GM12801 (cell line): ENCODE results near the gene UBE3B.

Source experiments
- TF ChIP-seq, protein P1 (sequence below): IDR thresholded peaks from one replicate; pipeline ENCODE4 v1.5.1; 2011; ENCODE audit warnings: control low read depth; ENCODE audit not compliant: insufficient read length; ENCODE audit errors: extremely low read depth

The UBE3B gene

DNA sequence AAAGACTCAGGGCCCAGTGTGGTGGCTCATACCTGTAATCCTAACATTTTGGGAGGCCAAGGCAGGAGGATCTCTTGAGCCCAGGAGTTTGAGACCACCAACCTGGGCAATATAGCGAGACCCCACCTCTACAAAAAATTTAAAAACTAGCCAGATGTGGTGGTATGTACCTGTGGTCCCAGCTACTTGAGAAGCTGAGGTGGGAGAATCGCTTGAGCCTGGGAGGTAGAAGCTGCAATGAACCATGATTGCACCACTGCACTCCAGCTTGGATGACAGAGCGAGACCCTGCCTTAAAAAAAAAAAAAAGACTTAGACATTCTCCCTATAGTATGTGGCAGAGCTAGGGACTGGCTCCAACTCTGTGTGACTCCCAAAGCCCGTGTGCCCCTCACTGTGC is 2.9 kb downstream of the UBE3B start:
- TF ChIP-seq, protein P1, sequence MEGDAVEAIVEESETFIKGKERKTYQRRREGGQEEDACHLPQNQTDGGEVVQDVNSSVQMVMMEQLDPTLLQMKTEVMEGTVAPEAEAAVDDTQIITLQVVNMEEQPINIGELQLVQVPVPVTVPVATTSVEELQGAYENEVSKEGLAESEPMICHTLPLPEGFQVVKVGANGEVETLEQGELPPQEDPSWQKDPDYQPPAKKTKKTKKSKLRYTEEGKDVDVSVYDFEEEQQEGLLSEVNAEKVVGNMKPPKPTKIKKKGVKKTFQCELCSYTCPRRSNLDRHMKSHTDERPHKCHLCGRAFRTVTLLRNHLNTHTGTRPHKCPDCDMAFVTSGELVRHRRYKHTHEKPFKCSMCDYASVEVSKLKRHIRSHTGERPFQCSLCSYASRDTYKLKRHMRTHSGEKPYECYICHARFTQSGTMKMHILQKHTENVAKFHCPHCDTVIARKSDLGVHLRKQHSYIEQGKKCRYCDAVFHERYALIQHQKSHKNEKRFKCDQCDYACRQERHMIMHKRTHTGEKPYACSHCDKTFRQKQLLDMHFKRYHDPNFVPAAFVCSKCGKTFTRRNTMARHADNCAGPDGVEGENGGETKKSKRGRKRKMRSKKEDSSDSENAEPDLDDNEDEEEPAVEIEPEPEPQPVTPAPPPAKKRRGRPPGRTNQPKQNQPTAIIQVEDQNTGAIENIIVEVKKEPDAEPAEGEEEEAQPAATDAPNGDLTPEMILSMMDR, result no peak

DNA sequence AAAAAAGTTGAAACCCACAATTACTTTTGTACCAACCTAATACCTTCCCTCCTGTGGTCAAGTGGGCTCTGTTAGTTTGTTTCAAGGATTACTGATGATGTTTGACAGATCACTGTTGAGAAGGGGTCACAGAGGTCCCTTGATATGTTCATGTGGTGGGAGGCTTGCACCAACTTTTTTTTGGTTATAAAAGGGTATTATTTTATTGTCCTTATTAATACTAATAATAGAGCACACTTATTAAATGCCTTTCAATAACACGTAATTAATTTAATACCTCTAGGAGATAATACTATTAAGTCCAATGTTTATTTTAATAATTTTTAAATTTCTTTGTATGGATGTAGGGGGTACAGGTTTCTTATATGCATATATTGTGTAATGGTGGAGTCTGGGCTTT is 4.4 kb downstream of the UBE3B start:
- TF ChIP-seq, protein P1, result no peak

DNA sequence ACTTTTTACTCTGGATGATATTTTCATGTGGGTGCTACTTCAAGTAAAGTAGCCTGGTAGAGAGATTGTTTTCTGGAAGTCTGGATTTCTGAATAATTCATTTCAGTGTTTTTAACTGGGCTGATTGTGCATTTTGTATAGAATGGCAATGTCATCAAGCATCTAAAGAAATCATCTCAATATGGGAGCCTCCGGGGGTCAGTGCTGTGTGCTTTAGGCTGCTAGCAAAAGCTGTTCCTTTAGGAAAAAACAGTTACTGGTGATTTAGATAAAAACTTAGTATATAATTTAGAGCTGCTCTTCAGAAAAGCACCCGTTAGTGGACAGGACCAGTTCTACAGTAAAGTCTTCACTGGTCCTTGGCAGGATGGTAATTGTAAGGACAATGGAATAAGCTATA is 5.1 kb downstream of the UBE3B start:
- TF ChIP-seq, protein P1, result no peak

DNA sequence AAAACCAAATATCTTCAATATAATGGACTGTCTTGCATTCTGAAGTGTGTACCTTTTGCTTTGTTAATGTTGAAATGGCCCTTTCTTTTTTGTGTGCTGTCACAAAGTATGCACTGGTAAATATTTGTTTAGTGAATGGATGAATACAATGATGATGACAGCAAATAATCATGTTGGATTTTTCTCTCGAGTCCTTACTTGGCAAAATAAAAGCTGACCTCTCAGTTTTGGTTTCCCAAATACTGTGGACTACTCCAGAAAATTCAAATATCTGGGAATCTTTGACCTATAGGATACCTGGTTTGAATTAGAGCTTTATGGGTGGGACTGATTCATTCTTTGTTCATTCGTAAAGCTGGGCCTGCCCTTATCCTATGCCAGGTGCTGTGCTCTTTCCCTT is 5.5 kb downstream of the UBE3B start:
- TF ChIP-seq, protein P1, result no peak

DNA sequence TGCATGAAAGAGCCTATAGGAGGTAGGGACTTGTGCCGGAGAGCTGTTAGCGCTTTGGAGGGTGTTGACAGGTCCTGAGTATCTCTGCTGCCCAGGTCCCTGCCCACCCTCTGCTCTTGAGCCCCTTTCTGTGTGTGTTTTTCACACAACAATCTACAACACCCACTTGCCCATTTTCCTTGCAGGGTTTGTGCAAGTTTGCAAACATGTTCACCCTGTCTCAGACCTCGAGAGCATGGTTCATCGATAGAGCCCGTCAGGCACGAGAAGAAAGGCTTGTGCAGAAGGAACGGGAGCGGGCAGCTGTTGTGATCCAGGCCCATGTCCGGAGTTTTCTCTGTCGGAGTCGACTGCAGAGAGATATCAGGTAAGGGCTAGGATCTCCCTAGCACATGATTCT is 5.9 kb downstream of the UBE3B start:
- TF ChIP-seq, protein P1, result no peak

DNA sequence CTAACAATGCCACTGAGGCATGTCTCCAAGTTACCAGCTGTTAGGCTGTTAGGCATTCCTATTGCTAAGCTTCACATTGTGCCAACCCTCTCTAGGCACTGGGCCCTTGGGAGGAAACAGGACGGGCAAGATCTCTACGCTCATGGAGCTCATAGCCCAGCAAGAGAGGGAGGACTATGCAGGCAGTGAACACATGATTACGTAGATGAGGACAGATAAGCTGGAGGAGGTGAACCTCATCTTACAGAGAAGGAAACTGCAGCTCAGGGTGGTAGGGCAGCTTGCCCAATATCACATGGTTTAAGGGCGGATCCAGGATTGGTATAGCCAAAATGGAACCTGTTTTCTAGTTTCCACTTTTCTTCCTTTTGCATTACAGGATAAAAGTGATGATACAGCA is 7.8 kb downstream of the UBE3B start:
- TF ChIP-seq, protein P1, result no peak

DNA sequence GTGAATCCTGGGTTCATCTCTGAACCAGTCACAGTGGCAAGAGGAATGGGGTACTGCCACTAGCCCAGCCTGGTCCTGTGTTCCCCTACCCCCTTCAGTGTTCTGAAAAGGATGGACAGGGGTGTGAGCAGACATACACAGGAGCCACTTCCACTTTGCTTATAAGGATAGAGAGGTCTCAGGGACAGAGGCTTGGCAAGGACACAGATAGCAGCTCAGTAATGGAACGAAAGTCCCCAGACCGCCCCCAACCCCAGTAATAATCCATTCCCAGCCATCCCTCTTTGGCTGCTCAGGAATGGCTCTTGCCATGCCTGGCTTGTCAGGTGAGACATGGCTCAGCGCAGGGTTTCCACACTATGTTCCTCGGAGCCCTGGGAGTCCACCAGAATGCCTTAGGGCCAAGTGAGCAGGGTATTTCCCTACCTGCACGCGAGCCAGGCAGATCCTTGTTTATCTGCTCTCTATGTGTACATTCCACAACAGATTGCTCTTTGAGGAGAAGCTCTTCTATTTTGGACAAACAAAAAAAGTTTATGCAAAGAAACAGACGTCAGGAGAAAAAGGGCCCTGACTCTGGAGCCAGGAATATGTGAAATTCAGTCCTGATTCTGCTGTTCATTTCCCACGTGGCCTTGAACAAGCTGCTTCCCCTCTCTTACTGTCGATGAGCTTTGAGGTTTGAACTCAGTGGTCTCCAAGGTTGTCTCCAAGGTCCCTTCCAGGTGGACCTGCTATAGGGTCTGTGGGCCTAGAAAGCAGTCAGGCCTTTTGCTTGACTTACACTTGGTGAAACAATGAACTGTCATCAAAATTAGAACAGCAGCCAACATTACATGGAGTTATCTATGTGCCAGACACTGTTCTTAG is 10.0 kb downstream of the UBE3B start:
- TF ChIP-seq, protein P1, result no peak
